Measurements from ENCODE around the gene TNP2.
"Not testable (repeated sequence)": the region's sequence is repeated elsewhere in the genome, so short reads cannot be mapped to it uniquely, and the experiment has no call there.

TNP2 gene

DNA sequence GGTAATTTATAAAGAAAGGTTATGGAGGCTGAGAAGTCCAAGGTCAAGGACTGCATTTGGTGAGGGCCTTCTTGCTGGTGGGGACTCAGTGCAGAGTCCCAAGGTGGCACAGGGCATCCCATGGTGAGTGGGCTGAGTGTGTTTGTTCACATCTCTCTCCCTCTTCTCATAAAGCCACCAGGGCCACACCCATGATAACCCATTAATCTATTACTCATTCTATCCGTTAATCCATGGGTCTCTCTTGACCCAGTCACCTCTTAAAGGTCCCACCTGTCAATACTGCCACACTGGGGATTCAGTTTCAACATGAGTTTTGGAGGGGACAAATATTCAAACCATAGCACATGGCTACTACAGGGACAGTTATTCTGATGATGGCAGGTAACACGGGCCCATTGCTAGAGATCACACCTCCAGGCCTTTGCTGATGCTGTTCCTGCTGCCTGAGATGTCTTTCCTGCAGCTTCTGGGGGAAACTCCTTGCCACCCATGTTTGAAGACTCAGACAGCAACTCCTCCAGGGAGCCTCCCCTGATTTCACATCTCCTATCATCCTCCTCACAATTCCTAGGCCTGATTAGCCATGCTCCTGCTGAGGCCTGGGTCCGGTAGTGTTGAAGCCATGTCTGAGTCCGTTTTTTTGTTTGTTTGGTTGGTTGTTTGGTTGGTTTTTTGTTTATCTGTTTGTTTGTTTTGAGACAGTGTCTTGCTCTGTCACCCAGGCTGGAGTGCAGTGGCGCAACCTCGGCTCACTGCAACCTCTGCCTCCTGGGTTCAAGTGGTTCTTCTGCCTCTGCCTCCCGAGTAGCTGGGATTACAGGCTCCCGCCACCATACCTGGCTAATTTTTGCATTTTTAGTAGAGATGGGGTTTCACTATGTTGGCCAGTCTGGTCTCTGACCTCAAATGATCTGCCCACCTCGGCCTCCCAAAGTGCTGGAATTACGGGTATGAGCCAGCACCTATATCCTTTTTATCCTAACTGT is 29.2 kb downstream of the TNP2 start:
- DNase-seq (ENCODE audit: low spot score) = no peak

DNA sequence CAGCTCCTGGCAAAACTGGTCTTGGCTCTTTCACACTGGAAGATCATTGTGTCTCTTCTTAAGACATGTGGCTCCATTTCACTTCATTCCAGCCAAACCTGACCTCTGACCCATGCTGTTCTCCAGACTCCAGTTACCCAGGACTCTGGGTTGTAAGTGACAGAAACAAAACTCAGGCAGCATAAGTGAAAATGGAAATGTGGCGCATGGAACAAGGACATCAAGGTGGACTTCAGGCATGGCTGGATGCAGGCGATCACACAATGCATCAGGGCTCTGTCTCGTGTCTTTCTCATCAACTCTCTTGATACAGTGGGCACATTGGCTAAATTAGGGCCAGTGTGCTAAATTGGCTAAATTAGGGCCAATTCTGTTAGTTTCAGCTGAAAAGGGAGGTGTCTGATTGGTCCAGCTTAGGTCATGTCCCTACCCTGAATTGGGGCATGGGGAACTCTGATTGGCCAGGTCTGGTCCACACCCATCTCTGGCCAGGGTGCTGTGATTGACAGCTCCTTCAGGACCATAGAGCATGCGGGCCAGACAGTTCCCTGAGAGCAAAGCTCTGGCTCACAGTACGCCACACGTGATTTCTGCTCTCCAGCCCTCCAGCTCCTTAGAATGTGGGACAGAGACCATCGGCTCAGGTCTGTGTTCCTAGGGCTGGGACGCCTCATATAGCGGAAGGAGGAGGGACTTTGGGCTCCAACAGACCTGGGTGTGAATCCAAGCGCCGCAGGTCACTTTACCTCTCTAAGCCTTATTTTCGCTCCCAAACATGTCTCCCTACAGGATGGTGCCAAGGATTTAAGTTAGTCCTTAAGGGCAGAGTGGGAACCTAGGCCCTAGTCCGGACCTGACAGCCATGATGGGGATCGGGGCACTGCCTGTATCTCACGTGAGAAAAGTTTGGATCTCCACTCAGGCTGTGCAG is 30.6 kb downstream of the TNP2 start:
- DNase-seq (ENCODE audit: low spot score) = no peak

DNA sequence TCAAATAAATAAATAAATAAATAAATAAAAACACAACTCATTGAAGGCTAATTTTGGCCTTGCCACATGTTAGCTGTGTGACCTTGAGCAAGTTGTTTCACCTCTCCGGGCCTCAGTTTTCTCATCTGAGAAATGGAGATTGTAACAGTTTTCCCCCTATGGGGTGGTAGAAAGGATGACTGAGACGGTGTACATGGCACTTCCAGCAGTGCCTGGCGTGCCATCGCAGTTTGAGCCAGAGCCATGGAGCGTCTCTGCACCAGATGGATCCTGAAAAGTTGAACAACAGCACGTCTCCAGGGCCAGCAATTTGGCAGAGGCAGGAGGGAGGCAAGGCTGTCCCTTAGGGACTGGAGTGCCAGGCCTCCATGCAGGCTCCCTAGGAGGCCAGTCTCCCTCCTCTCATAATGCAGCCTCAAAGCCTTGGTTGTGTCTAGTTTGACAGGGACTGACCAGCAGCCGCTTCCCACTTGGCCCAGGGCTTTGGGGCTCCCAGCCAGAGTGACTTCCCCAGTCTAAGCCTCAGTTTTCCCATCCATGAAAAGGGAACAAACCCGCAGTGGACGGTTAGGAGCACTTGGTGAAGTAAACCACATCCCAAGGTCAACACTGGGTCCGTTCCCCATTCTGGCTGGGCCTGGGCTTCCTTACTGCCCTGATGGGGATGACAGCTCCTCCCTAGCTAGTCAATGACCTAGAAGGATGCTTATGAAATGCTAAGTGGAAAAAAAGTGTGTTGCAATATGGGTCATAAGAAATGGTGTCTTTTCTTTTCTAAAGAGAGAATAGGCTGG is 32.5 kb downstream of the TNP2 start:
- no peak for DNase-seq (ENCODE audit: low spot score)

DNA sequence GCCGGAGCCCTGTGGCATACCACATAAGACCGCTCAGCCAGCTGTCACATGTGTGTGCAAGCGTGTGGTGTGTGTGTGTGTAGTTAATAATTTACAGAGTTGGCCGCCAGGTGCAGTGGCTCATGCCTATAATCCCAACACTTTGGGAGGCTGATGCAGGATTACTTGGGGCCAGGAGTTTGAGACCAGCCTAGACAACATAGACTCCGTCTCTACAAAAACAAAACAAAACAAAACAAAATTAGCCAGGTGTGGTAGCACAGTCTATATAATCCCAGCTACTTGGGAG is 33.5 kb downstream of the TNP2 start:
- DNase-seq (ENCODE audit: low spot score) = no peak

DNA sequence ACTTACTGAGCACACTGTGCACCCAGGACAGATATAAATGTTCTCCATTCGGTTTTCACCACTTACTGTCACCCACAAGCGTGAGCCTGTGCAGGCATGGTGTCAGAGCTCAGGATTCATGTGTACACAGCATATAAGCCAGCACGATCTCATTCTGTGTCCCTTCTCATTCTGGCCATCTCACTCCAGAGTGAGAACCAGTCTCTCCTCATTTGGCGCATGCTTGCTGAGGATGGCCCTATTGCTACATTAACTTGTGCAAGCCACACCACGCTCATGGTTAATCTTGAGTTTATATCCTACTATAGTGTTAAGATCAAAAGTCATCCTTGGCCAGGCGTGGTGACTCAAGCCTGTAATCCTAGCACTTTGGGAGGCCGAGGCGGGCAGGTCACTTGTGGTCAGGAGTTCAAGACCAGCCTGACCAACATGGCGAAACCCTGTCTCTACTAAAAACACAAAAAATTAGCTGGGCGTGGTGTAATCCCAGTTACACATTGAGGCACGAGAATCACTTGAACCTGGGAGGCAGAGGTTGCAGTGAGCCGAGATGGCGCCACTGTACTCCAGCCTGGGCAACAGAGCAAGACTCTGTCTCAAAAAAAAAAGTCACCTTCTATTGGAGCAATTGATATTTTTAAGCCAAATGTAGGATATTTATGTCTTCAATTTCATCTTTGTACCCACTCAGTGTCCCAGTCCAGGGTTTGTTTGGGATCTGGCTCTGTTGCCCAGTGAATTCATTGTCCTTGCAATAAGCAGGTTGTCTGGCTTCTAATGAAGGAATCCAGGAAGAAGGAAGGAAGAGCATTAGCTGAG is 34.0 kb downstream of the TNP2 start:
- no peak for DNase-seq (ENCODE audit: low spot score)

DNA sequence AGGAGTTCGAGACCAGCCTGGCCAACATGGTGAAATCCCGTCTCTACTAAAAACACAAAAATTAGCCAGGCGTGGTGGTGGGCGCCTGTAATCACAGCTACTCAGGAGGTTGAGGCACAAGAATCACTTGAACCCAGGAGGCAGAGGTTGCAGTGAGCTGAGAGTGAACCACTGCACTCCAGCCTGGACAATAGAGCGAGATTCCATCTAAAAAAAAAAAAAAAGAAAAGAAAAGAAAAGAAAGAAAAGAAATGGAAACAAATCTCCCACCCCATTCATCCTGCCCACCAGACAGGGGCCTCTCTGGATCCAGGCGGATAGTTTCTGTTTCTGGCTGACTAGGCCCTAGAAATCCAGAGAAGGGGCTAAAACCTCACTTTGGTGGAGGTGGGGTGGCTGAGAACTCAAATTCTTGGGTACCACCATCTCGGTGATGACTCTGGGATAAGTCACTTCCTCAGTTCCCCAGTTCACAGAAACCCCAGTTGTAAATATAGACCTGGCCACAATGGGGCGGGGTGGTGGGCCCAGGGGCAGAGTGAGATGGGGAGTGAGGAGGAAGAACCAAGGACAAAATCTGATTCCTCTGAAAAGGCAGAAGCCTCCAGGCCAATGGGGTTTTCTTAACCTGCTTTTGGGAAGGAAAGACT is 35.3 kb downstream of the TNP2 start:
- DNase-seq (ENCODE audit: low spot score) = no peak

DNA sequence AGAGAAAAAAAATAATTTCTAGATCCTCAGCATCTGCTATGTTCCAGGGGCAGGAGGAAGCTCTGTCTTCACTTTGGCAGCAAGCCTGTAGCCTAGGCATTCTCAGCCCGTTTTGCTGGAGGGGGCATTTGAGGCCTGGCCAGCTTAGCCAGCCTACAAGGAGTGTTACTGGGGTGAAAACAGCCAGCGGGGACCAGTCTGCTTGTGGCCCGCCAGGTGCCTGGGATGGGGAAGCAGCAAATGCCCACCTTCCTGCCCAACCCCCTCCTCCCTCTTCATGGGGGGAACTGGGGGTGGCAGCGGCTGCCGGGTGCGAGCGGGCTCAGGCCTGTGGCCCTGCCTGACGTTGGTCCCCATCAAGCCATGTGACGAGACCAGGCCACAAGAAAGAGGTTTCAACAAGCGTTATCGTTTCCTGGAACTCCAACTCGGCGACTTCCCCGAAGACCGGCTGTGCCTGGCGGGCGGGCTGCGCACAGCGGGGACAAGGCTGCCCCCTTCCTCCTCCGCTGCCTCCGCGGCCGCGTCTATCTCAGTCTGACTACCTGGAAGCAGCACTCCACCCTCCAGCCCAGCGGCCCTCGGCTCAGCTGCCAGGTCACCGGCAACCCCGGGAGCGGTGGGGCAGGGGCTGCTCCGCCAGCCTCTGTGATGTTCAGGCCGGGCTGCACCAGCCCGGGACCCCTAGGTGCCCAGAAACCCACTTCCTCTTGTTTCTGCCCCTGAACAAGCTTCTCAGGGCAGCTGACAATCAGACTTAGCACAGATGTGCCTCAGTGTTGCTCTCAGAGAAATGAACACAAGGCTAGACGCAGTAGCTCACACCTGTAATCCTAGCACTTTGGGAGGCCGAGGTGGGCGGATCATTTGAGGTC is 36.0 kb downstream of the TNP2 start:
- no peak for DNase-seq (ENCODE audit: low spot score)

DNA sequence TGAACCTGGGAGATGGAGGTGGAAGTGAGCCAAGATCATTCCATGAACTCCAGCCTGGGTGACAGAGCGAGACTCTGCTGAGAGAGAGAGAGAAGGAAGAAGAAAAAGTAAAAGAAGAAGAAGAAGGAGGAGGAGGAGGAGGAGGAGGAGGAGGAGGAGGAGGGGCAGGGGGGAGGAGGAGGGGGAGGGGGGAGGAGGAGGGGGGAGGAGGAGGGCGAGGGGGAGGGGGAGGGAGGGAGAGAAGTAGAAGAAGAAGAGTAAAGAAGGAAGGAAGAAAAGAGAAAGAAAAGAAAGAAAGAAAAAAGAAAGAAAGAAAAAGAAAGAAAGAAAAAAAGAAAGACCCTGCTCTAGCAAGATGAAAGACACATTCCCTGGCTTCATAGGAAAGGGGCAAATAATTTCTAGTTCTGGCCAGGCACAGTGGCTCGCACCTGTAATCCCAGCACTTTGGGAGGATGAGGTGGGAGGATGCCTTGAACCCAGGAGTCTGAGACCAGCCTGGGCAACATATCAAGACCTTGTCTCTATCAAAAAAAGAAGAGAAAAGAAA is 36.7 kb downstream of the TNP2 start:
- DNase-seq (ENCODE audit: low spot score) = no peak

DNA sequence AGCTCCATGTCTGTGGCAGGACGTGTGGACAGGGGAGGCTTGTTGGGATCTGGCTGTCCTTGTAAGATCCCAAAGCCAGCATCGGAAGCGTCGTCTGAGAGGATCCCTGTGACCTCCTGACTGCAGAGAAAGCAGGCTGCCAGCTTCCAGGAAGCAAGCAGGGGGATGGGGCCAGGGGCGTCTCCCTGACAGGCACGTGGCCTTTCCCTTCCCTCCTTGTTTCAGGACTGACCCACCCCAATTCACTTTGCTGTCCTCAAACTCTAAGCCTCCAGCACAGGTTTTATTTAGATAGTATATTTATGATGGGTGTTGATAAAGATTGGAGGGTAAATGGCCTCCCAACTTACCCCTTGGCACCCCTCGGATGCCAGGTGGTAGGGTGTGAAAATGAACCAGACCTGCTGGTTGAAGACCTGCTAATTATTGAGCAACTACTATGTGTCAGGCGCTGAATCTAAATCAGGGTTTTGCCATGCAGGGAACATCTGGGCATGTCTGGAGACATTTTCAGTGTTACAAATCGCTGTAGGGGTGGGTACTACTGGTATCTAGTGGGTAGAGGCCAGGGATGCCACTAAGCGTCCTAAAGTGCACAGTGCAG is 37.7 kb downstream of the TNP2 start:
- DNase-seq (ENCODE audit: low spot score) = no peak

DNA sequence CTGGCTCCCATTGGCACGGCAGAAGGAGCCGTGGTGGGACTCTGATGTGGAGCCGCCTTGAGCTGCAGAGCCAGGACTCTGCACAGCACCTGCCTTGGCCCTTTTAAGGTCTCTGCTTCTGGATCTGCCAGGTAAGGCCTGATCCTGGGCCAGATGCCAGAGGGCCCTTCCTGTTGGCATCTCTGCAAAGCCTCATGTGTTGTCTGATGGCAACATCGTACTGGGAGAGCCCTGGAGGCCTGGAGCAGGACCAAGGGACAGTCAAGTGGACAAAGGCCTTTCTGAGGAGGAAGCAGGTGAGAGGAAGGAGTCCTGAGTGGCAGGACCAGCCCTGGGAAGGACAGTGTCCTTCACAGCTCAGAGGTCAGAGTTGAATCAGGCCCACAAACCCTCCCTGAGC is 39.2 kb downstream of the TNP2 start:
- DNase-seq (ENCODE audit: low spot score) = no peak

DNA sequence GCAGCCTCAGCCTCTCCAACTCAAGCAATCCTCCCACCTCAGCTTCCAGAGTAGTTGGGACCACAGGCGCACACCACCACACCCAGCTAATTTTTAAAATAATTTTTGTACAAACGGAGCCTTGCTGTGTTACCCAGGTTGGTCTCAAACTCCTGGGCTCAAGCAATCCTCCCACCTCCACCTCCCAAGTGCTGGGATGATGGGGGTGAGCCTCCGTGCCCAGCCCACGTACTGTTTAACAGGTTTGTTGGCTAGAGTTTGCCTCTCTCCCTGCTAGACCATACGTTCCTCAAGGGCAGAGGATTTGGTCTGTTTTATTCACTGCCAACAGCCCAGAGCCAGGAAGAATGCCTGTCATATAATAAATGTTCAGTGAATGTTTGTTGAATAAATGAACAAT is 39.7 kb downstream of the TNP2 start:
- DNase-seq (ENCODE audit: low spot score) = no peak

DNA sequence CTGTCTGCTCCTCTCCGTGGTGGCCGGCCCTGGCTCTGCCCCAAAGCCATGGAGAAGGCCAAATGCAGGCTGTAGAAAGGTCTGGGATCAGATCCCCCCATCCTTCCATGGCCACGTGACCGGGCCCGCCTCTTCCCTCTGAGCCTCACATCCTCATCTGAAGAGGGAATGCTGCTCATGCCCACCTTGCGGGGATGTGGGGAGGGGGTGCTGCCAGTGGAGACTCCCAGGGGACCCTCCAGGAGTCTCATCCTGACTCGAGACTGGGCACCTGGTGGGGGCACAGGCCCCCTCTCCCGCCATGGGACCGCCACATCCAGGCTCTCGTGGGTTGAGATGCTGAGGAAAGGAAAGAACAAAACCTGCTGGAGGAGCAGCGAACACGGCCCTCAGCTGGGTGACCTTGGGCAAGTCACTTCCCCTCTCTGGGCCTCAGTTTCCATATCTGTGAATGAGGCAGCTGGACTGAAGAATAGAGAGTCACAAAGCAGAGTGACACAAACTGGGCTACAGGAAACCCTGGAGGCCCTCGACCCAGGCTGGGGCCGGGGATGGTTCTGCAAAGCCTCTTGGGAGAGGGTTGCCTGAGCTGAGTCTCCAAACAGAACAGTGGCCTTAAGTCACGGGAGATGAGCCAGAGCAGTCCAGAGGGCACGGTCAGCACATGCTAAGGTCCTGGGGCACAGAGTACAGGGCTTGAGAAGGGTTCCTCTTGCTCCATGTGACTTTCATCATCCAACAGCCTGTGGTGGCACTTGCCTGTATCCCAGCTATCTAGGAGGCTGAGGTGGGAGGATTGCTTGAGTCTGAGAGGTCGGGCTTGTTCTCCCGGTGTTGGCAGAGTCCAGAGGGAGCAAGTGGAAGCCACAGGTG is 43.2 kb downstream of the TNP2 start:
- DNase-seq (ENCODE audit: low spot score) = no peak

DNA sequence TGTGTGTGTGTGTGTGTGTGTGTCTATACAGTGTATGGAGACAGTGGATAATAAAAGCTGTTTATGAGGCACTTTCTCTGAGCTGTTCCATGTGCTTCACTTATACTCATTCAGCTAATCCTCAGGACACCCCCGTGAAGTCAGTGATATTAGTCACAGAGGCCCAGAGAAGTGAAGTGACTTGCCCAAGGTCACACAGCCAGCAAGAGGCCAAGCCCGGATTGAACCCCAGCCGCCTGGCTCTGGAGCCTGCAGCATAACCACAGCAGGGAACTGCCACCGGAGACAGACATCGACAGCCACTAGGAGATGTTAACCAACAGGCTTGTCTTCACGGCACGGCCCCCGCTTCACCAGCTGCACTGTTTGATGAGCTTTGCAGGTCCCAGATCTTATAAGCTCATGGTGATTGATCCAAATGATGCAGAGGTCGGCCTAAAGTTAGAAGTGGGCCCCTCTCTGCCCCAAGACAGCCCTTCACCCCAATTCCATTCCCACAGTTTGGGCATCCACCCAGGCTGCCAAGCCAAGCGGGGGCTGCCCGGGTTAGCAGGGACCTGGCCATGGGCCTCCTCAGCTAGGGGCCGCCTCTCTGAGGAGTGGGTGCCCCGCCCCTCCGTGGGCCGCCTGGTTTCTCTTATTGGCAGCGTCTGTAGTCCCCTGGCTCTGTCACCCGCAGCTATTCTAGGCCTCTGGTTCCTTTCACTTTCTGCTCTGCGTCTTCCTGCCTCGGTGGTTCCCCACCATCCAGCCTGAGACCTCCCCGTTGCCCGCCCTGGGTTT is 44.0 kb downstream of the TNP2 start:
- no peak for DNase-seq (ENCODE audit: low spot score)

DNA sequence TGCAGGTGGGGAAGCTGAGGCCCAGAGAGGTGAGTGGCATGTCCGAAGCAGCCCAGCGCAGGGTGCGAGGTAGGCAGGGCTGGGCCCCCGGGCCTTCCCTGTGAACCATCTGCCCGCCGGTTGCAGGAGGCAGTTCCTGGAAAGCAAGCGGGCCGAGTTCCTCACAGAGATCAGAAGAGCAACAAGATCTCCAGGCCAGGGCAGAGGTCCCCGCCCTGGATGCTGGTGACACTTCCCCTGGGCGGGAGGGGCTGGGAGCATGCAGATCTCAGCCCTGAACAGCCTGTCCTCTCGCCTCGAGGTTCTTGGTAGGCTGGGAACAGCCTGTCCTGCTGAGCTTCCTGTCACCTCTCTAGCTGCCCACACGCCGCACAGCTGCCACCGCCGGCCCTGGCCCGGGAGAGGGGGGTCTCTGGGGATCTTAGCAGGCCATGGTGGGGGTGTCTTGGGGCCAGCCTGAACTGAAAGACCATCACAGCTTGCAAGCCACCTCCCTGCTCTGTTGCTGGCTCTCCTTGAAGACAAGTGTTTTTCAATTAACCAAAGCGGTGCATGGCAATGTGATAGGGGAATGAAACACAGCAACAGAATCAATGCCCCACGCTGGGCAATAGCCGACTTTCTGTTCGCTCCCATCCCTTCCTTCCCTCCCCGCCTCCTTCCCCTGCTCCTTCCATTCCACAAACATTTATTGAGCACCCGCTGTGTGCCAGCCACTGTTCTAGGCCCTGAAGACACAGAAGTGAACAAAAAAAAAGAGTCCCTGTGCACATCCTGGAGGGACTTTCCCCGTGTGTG is 44.8 kb downstream of the TNP2 start:
- no peak for DNase-seq (ENCODE audit: low spot score)

DNA sequence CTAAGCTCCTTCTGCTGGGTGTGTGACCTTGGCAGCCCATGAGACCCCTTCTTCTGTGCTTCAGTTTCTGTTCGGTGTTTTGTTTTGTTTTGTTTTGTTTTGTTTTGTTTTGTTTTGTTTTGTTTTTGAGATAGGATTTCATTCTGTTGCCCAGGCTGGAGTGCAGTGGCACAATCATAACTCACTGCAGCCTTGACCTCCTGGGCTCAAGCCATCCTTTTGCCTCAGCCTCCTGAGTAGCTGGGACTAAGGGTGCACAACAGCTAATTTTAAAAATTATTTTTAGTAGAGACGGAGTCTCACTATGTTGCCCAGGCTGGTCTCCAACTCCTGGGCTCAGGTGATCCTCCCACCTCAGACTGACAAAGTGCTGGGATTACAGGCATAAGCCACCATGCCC is 48.6 kb downstream of the TNP2 start:
- DNase-seq (ENCODE audit: low spot score) = not testable (repeated sequence)

DNA sequence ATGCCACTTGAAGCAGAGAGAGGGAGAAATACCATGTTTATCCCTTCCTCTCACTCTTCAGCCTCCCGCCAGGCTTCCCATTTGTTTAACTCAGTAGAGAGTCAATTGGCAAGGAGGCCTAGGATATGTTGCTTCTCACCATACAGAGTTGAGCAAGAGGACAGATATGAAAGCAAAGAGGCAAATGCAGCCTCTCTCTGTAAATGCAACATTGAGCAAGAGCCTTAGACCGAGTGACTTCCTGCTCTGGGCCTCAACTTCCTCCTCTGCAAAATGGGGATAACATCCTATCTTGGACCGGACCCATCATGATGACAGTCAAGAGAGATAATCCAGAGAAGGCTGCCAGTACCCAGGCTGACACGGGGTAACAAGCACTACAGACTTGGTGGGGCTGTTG is 49.9 kb downstream of the TNP2 start:
- no peak for DNase-seq (ENCODE audit: low spot score)

DNA sequence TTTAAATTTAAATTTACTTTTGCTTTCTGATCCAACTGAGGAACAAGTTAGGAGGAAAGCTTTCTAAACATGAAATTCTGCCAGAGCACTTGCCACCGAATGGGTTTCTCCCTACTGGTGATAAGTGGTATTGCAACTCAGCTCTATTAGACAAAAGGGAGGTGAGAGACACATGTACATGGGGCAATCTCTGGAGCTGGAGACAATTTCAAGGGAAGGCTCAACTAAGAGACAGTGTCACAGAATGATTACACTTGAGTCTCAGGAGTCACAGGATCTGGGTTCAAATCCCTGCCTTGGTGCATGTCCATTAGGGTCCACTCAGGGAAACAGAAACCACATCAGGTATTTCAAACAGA is 50.5 kb downstream of the TNP2 start:
- no peak for DNase-seq (ENCODE audit: low spot score)
